GM23338 (cell line): ENCODE data around the gene MYO5C. TPM values are rescaled to one million over a fixed set of nuclear protein-coding genes. Genes with fewer than 3 reads are reported as not detected.

ENCODE experiments used
- ATAC-seq: fragments of 200-7000 bp; cut with Tn5 transposase; 3 replicates; pipeline ENCODE4 v1.9.1; 2020
- DNase-seq: peaks from one replicate; pipeline ENCODE4 v3.0.0-alpha.2; 2015; ENCODE audit warnings: low spot score
- H2AFZ ChIP-seq: fragments of 200-600 bp; sonication (generic); 2 replicates; pipeline ENCODE4 v1.8.0; 2016; ENCODE audit warnings: antibody characterized with exemption, mild to moderate bottlenecking, moderate library complexity
- H3F3A ChIP-seq: fragments of 200-600 bp; sonication (generic); replicated peaks from 2 replicates; pipeline ENCODE4 v1.8.0; 2017; ENCODE audit warnings: antibody characterized with exemption, mixed run types, low read depth
- H3K27ac ChIP-seq: fragments of 200-600 bp; sonication (generic); 2 replicates; pipeline ENCODE4 v1.6.1; 2016; ENCODE audit warnings: low read depth
- H3K27me3 ChIP-seq: fragments of 200-600 bp; sonication (generic); 2 replicates; pipeline ENCODE4 v1.8.0; 2016; ENCODE audit warnings: mild to moderate bottlenecking, mixed run types, moderate library complexity; ENCODE audit not compliant: insufficient read depth
- H3K36me3 ChIP-seq: fragments of 200-600 bp; sonication (generic); 2 replicates; pipeline ENCODE4 v1.8.0; 2016; ENCODE audit warnings: mild to moderate bottlenecking; ENCODE audit not compliant: insufficient read depth
- H3K4me1 ChIP-seq: fragments of 200-600 bp; sonication (generic); 2 replicates; pipeline ENCODE4 v1.8.0; 2016; ENCODE audit warnings: mild to moderate bottlenecking, moderate library complexity; ENCODE audit not compliant: insufficient read depth
- H3K4me2 ChIP-seq: fragments of 200-600 bp; sonication (generic); 2 replicates; pipeline ENCODE4 v1.7.1; 2017; ENCODE audit warnings: mixed run types
- H3K4me3 ChIP-seq: fragments of 200-600 bp; sonication (generic); 2 replicates; pipeline ENCODE4 v1.6.1; 2016; ENCODE audit warnings: mixed run types
- H3K79me2 ChIP-seq: fragments of 200-600 bp; sonication (generic); replicated peaks from 2 replicates; pipeline ENCODE4 v1.8.0; 2017; ENCODE audit warnings: mild to moderate bottlenecking; ENCODE audit not compliant: insufficient read depth
- H3K9me2 ChIP-seq: fragments of 200-600 bp; sonication (generic); 2 replicates; pipeline ENCODE4 v1.8.0; 2017; ENCODE audit not compliant: insufficient read depth
- H4K20me1 ChIP-seq: fragments of 200-600 bp; sonication (generic); replicated peaks from 2 replicates; pipeline ENCODE4 v1.8.0; 2017; ENCODE audit warnings: mild to moderate bottlenecking; ENCODE audit not compliant: insufficient read depth
- H3K27ac Mint-ChIP-seq: 2 replicates; pipeline ENCODE4 v1.8.0; 2020; ENCODE audit warnings: inconsistent platforms, mild to moderate bottlenecking, moderate library complexity, mixed read lengths
- H3K27me3 Mint-ChIP-seq: 3 replicates; pipeline ENCODE4 v1.8.0; 2022; ENCODE audit warnings: low read depth, mild to moderate bottlenecking, moderate library complexity, mixed read lengths, inconsistent platforms; ENCODE audit not compliant: insufficient read depth, poor library complexity
- H3K36me3 Mint-ChIP-seq: 3 replicates; pipeline ENCODE4 v1.8.0; 2021; ENCODE audit warnings: low read depth, mild to moderate bottlenecking, inconsistent platforms, moderate library complexity, mixed read lengths
- H3K4me1 Mint-ChIP-seq: 3 replicates; pipeline ENCODE4 v1.8.0; 2020; ENCODE audit warnings: mild to moderate bottlenecking, inconsistent platforms, mixed read lengths
- H3K4me3 Mint-ChIP-seq: 3 replicates; pipeline ENCODE4 v1.8.0; 2021; ENCODE audit warnings: moderate library complexity, mild to moderate bottlenecking, inconsistent platforms, mixed read lengths
- H3K9me3 Mint-ChIP-seq: 3 replicates; pipeline ENCODE4 v1.8.0; 2020; ENCODE audit warnings: moderate library complexity, mild to moderate bottlenecking, inconsistent platforms, mixed read lengths
- CREB1 ChIP-seq: fragments of 250-450 bp; sonication (Bioruptor Pico); IDR thresholded peaks from 2 replicates; pipeline ENCODE4 v1.5.0; 2020; ENCODE audit warnings: low read depth, mild to moderate bottlenecking, moderate library complexity
- EZH2 ChIP-seq: fragments of 200-600 bp; sonication (generic); IDR thresholded peaks from one replicate; pipeline ENCODE4 v1.8.0; 2017; ENCODE audit warnings: antibody characterized with exemption, mild to moderate bottlenecking, low read depth; ENCODE audit not compliant: unreplicated experiment
- EZH2phosphoT487 ChIP-seq: fragments of 200-600 bp; sonication (generic); IDR thresholded peaks from one replicate; pipeline ENCODE4 v1.8.1; 2018; ENCODE audit warnings: antibody characterized with exemption; ENCODE audit not compliant: unreplicated experiment
- JUNB ChIP-seq: IDR thresholded peaks from one replicate; pipeline ENCODE4 v1.6.1; 2016; ENCODE audit warnings: antibody characterized with exemption; ENCODE audit not compliant: unreplicated experiment
- NANOG ChIP-seq: IDR thresholded peaks from 2 replicates; pipeline ENCODE4 v1.6.1; 2016; ENCODE audit warnings: antibody characterized with exemption, borderline replicate concordance
- POLR2AphosphoS5 ChIP-seq: IDR thresholded peaks from 2 replicates; pipeline ENCODE4 v1.6.1; 2016; ENCODE audit warnings: antibody characterized with exemption, low read depth
- STAT1 ChIP-seq: IDR thresholded peaks from one replicate; pipeline ENCODE4 v1.6.1; 2016; ENCODE audit warnings: antibody characterized with exemption; ENCODE audit not compliant: unreplicated experiment
- ZNF114 ChIP-seq: fragments of 250-450 bp; sonication (Bioruptor Pico); IDR thresholded peaks from 2 replicates; pipeline ENCODE4 v1.5.0; 2020; ENCODE audit warnings: mild to moderate bottlenecking, moderate library complexity
- ZNF331 ChIP-seq: fragments of 250-450 bp; sonication (Bioruptor Pico); IDR thresholded peaks from 2 replicates; pipeline ENCODE4 v1.5.0; 2020; ENCODE audit warnings: low read depth, mild to moderate bottlenecking, moderate library complexity
- polyA plus RNA-seq: library from polyadenylated mRNA; unstranded; fragments of >200 nt; fragmentation: Nextera tagmentation; extraction: Ambion mirVana; gene quantifications from 2 replicates; pipeline ENCODE4 v1.2.1, GENCODE V29; 2016
- total RNA-seq: library from RNA; depleted of rRNA; stranded (reverse); fragments of >200 nt; shearing (Covaris generic); gene quantifications from 2 replicates; pipeline ENCODE4 v1.2.3, GENCODE V29; 2014
- TF ChIP-seq, protein P1 (sequence below): fragments of 250-450 bp; sonication (Bioruptor Pico); IDR thresholded peaks from 2 replicates; pipeline ENCODE4 v1.5.0; 2020; ENCODE audit warnings: mild to moderate bottlenecking, moderate library complexity
- TF ChIP-seq, protein P2 (sequence below): IDR thresholded peaks from 2 replicates; pipeline ENCODE4 v1.6.1; 2016; ENCODE audit warnings: antibody characterized with exemption
- TF ChIP-seq, protein P3 (sequence below), 2 experiments: fragments of 200-600 bp in 1 of 2; sonication (generic) in 1 of 2; conservative IDR thresholded peaks; 2 replicates each; pipeline versions ENCODE4 v1.5.1 to v1.6.1; 2016 to 2017; ENCODE audit warnings: antibody characterized with exemption in 2 of 2, low read depth in 2 of 2, mild to moderate bottlenecking in 2 of 2, moderate library complexity in 1 of 2
- TF ChIP-seq, protein P4 (sequence below): IDR thresholded peaks from one replicate; pipeline ENCODE4 v1.6.1; 2018; ENCODE audit warnings: antibody characterized with exemption; ENCODE audit not compliant: unreplicated experiment

MYO5C gene
- total and polyA plus RNA-seq, 2 experiments from 2014 or later = 7.9 to 28.8 TPM

DNA sequence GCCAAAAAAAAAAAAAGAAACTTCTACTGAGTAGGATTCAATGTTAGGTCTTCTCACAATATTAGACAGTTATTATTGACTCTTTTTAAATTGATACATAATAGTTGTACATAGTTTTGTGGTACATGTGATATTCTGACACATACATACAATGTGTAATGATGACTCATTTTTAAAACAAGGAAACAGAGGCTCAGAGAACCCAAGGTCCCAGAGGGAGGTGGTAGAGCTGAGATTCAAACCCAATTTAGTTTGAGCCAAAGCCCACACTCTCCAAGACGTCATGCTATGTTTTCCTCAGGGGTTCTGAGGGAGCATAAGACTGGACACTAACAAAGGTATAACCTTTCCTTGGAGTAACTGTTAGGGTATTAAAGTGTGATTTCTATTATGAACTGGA, 40.6 kb downstream of the MYO5C start:
- no peaks in the 10 kb centered on the region for H4K20me1 ChIP-seq
- ATAC-seq (no peak), DNase-seq (no peak)
- H3K36me3 ChIP-seq = peaks cover 3% of the 10 kb centered on the region; the same call in 1 of the 2 replicates
- no peak overlapping the region for H2AFZ ChIP-seq
- H3K27ac Mint-ChIP-seq = no peak overlapping the region
- no peaks in the 10 kb centered on the region for H3K9me2 ChIP-seq
- H3K4me3 Mint-ChIP-seq = no peak overlapping the region
- no peak overlapping the region for H3K4me3 ChIP-seq
- peaks cover 27% of the 10 kb centered on the region for H3K36me3 Mint-ChIP-seq
- H3K27me3 ChIP-seq = no peaks in the 10 kb centered on the region
- H3F3A ChIP-seq = no peaks in the 10 kb centered on the region; the same call in 1 of the 2 replicates
- no peak for TF ChIP-seq STAT1
- no peak for TF ChIP-seq POLR2AphosphoS5
- no peak for TF ChIP-seq NANOG
- TF ChIP-seq CREB1 = no peak
- TF ChIP-seq, protein P1, sequence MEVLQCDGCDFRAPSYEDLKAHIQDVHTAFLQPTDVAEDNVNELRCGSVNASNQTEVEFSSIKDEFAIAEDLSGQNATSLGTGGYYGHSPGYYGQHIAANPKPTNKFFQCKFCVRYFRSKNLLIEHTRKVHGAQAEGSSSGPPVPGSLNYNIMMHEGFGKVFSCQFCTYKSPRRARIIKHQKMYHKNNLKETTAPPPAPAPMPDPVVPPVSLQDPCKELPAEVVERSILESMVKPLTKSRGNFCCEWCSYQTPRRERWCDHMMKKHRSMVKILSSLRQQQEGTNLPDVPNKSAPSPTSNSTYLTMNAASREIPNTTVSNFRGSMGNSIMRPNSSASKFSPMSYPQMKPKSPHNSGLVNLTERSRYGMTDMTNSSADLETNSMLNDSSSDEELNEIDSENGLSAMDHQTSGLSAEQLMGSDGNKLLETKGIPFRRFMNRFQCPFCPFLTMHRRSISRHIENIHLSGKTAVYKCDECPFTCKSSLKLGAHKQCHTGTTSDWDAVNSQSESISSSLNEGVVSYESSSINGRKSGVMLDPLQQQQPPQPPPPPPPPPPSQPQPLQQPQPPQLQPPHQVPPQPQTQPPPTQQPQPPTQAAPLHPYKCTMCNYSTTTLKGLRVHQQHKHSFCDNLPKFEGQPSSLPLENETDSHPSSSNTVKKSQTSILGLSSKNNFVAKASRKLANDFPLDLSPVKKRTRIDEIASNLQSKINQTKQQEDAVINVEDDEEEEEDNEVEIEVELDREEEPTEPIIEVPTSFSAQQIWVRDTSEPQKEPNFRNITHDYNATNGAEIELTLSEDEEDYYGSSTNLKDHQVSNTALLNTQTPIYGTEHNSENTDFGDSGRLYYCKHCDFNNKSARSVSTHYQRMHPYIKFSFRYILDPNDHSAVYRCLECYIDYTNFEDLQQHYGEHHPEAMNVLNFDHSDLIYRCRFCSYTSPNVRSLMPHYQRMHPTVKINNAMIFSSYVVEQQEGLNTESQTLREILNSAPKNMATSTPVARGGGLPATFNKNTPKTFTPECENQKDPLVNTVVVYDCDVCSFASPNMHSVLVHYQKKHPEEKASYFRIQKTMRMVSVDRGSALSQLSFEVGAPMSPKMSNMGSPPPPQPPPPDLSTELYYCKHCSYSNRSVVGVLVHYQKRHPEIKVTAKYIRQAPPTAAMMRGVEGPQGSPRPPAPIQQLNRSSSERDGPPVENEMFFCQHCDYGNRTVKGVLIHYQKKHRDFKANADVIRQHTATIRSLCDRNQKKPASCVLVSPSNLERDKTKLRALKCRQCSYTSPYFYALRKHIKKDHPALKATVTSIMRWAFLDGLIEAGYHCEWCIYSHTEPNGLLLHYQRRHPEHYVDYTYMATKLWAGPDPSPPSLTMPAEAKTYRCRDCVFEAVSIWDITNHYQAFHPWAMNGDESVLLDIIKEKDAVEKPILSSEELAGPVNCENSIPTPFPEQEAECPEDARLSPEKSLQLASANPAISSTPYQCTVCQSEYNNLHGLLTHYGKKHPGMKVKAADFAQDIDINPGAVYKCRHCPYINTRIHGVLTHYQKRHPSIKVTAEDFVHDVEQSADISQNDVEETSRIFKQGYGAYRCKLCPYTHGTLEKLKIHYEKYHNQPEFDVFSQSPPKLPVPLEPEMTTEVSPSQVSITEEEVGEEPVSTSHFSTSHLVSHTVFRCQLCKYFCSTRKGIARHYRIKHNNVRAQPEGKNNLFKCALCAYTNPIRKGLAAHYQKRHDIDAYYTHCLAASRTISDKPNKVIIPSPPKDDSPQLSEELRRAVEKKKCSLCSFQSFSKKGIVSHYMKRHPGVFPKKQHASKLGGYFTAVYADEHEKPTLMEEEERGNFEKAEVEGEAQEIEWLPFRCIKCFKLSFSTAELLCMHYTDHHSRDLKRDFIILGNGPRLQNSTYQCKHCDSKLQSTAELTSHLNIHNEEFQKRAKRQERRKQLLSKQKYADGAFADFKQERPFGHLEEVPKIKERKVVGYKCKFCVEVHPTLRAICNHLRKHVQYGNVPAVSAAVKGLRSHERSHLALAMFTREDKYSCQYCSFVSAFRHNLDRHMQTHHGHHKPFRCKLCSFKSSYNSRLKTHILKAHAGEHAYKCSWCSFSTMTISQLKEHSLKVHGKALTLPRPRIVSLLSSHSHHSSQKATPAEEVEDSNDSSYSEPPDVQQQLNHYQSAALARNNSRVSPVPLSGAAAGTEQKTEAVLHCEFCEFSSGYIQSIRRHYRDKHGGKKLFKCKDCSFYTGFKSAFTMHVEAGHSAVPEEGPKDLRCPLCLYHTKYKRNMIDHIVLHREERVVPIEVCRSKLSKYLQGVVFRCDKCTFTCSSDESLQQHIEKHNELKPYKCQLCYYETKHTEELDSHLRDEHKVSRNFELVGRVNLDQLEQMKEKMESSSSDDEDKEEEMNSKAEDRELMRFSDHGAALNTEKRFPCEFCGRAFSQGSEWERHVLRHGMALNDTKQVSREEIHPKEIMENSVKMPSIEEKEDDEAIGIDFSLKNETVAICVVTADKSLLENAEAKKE (CRISPR knock-in tag) = no peak
- TF ChIP-seq EZH2 = no peak
- no peak for TF ChIP-seq ZNF331 (CRISPR knock-in tag)
- TF ChIP-seq, protein P2, sequence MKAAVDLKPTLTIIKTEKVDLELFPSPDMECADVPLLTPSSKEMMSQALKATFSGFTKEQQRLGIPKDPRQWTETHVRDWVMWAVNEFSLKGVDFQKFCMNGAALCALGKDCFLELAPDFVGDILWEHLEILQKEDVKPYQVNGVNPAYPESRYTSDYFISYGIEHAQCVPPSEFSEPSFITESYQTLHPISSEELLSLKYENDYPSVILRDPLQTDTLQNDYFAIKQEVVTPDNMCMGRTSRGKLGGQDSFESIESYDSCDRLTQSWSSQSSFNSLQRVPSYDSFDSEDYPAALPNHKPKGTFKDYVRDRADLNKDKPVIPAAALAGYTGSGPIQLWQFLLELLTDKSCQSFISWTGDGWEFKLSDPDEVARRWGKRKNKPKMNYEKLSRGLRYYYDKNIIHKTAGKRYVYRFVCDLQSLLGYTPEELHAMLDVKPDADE = no peak
- no peak for TF ChIP-seq EZH2phosphoT487
- TF ChIP-seq, protein P3, sequence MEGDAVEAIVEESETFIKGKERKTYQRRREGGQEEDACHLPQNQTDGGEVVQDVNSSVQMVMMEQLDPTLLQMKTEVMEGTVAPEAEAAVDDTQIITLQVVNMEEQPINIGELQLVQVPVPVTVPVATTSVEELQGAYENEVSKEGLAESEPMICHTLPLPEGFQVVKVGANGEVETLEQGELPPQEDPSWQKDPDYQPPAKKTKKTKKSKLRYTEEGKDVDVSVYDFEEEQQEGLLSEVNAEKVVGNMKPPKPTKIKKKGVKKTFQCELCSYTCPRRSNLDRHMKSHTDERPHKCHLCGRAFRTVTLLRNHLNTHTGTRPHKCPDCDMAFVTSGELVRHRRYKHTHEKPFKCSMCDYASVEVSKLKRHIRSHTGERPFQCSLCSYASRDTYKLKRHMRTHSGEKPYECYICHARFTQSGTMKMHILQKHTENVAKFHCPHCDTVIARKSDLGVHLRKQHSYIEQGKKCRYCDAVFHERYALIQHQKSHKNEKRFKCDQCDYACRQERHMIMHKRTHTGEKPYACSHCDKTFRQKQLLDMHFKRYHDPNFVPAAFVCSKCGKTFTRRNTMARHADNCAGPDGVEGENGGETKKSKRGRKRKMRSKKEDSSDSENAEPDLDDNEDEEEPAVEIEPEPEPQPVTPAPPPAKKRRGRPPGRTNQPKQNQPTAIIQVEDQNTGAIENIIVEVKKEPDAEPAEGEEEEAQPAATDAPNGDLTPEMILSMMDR (conservative IDR thresholded peaks at IDR 0.05; ENCODE audit: low read depth in 2 of 2) = no peak
- no peak for TF ChIP-seq JUNB
- TF ChIP-seq, protein P4, sequence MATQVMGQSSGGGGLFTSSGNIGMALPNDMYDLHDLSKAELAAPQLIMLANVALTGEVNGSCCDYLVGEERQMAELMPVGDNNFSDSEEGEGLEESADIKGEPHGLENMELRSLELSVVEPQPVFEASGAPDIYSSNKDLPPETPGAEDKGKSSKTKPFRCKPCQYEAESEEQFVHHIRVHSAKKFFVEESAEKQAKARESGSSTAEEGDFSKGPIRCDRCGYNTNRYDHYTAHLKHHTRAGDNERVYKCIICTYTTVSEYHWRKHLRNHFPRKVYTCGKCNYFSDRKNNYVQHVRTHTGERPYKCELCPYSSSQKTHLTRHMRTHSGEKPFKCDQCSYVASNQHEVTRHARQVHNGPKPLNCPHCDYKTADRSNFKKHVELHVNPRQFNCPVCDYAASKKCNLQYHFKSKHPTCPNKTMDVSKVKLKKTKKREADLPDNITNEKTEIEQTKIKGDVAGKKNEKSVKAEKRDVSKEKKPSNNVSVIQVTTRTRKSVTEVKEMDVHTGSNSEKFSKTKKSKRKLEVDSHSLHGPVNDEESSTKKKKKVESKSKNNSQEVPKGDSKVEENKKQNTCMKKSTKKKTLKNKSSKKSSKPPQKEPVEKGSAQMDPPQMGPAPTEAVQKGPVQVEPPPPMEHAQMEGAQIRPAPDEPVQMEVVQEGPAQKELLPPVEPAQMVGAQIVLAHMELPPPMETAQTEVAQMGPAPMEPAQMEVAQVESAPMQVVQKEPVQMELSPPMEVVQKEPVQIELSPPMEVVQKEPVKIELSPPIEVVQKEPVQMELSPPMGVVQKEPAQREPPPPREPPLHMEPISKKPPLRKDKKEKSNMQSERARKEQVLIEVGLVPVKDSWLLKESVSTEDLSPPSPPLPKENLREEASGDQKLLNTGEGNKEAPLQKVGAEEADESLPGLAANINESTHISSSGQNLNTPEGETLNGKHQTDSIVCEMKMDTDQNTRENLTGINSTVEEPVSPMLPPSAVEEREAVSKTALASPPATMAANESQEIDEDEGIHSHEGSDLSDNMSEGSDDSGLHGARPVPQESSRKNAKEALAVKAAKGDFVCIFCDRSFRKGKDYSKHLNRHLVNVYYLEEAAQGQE = no peak
- no peak for TF ChIP-seq ZNF114
- H3K9me3 Mint-ChIP-seq = no peaks in the 10 kb centered on the region; the same call in 2 of the 3 replicates
- H3K27me3 Mint-ChIP-seq = peaks cover 12% of the 10 kb centered on the region
- H3K4me2 ChIP-seq = no peak overlapping the region
- no peaks in the 10 kb centered on the region for H3K79me2 ChIP-seq
- no peak overlapping the region for H3K27ac ChIP-seq
- H3K4me1 Mint-ChIP-seq = peaks cover 26% of the 10 kb centered on the region
- peaks cover 10% of the 10 kb centered on the region for H3K4me1 ChIP-seq
